DMS153 (cell line): ENCODE data around the gene PIN1.

ENCODE experiments used
- DNase-seq: peaks from one replicate; lab custom pipeline; 2025; lab: John Stamatoyannopoulos, UW

The PIN1 gene

DNA sequence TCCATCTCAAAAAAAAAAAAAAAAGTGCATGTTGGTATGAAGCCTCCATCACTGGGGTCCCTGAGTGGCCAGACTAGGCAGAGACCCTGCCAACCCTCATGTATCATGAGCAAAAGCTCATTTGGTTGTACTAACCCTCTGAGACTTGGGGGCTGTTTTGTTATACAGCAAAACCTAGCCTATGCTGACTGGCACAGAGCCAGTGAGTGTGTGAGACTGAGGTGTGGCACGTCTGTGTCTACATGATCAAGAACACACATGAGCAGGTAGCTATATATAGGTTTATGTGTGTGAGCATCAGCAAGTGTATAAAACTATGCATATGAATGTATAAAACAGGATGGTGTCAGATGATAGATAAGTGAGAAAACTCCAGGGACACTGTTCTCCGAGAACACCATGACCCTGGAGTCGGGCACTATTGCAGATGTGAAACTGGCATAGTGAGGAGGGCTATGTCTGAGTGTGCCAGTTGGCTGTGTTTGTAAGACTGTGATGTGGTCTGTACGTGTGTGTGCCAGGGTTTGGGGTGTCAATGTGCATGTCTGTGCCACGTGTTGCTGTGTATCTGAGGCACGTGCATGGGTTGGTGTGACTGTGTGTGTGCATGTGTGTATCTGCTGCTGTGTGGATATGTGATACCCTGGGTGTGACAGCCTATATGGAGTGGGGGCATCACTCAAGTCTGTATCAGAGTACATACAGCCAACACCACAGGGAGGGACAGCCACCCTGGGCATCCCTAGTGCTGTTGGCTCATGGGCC lies 56.7 kb downstream of the PIN1 start:
- no peak for DNase-seq
